K562 (cell line): ENCODE measurements around the gene ITPK1. TPM values are rescaled to one million over a fixed set of nuclear protein-coding genes. Genes with fewer than 3 reads are reported as not detected.

ENCODE experiments used
- CBX8 ChIP-seq: fragments of 200-600 bp; sonication (generic); IDR thresholded peaks from 2 replicates; pipeline ENCODE4 v1.6.1; 2012; ENCODE audit warnings: borderline replicate concordance, mixed run types, low read depth, mild to moderate bottlenecking, moderate library complexity, mixed read lengths, low read length, control low read depth, inconsistent platforms; ENCODE audit not compliant: poor library complexity, severe bottlenecking; ENCODE audit errors: extremely low read depth
- NR2C2 ChIP-seq, 2 experiments: fragments of 200-800 bp in 1 of 2; sonication (Bioruptor generic) in 1 of 2; sonication (generic) in 1 of 2; formaldehyde crosslinking in 1 of 2; IDR thresholded peaks; 2 replicates each; pipeline versions ENCODE4 v1.6.1 to v1.8.0; 2016 to 2022; ENCODE audit warnings: mild to moderate bottlenecking in 1 of 2, missing compliant biosample characterization in 1 of 2, missing genetic modification characterization in 1 of 2, missing genetic modification reagents in 1 of 2
- RBFOX2 ChIP-seq: fragments of 200-400 bp; formaldehyde crosslinking; IDR thresholded peaks from 2 replicates; pipeline ENCODE4 v1.6.1; 2017; ENCODE audit warnings: low read depth, mild to moderate bottlenecking, low read length, moderate library complexity
- SMAD4 ChIP-seq: fragments of 250-450 bp; sonication (Bioruptor Pico); conservative IDR thresholded peaks from 2 replicates; pipeline ENCODE4 v1.8.0; 2021; ENCODE audit warnings: inconsistent platforms, mild to moderate bottlenecking, moderate library complexity
- ZBTB11 ChIP-seq, 3 experiments: fragments of 200-800 bp in 1 of 3; fragments of 250-450 bp in 1 of 3; fragments of 450-650 bp in 1 of 3; sonication (Bioruptor Pico) in 1 of 3; sonication (Bioruptor generic) in 1 of 3; formaldehyde crosslinking in 1 of 3; IDR thresholded peaks; 2 replicates each; pipeline versions ENCODE4 v1.6.1 to v1.8.0; 2016 to 2022; ENCODE audit warnings: mild to moderate bottlenecking in 2 of 3, missing genetic modification characterization in 2 of 3, missing compliant biosample characterization in 1 of 3, moderate library complexity in 1 of 3
- ZFX ChIP-seq: sonication (generic); formaldehyde crosslinking; IDR thresholded peaks from 2 replicates; pipeline ENCODE4 v1.8.0; 2022; ENCODE audit warnings: mild to moderate bottlenecking, missing genetic modification reagents, moderate library complexity
- ZNF253 ChIP-seq: fragments of 250-450 bp; sonication (Bioruptor Pico); conservative IDR thresholded peaks from 2 replicates; pipeline ENCODE4 v1.6.1; 2021; ENCODE audit warnings: mild to moderate bottlenecking
- polyA plus RNA-seq, 8 experiments: library from polyadenylated mRNA; depleted of rRNA in 4 of 8; stranded (reverse) in 5 of 8; unstranded in 3 of 8; fragments of >200 nt; fragmentation: Nextera tagmentation in 2 of 8; fragmentation: Illumina TruSeq in 1 of 8; extraction: Ambion mirVana in 2 of 8; extraction: Trizol in 1 of 8; gene quantifications; 2 replicates each; pipeline versions ENCODE4 v1.2.1 to v1.2.3, GENCODE V29; 2011 to 2014; ENCODE audit warnings: inconsistent platforms in 1 of 8, missing spikeins in 1 of 8
- total RNA-seq, 7 experiments: library from RNA; depleted of rRNA in 6 of 7; stranded (reverse); fragments of >200 nt in 6 of 7; fragmentation: Illumina TruSeq in 2 of 7; extraction: Trizol in 2 of 7; gene quantifications; 2 replicates each; pipeline versions ENCODE4 v1.2.1 to v1.2.3, GENCODE V29; 2011 to 2021; ENCODE audit warnings: low replicate concordance in 1 of 7
- TF ChIP-seq, protein P1 (sequence below), 2 experiments: fragments of 450-650 bp in 1 of 2; sonication (generic) in 1 of 2; formaldehyde crosslinking in 1 of 2; IDR thresholded peaks; 2 replicates each; pipeline versions ENCODE4 v1.7.1 to v1.9.0; 2016 to 2022; ENCODE audit warnings: inconsistent platforms in 1 of 2, mild to moderate bottlenecking in 1 of 2, missing genetic modification reagents in 1 of 2
- TF ChIP-seq, protein P2 (sequence below): sonication (generic); formaldehyde crosslinking; IDR thresholded peaks from 2 replicates; pipeline ENCODE4 v1.8.0; 2022; ENCODE audit warnings: missing genetic modification reagents, mild to moderate bottlenecking, moderate library complexity, borderline replicate concordance

Gene ITPK1
- total and polyA plus RNA-seq, 9 of the 15 experiments (the other 6 are each of a cell fraction or from before 2014, with no cell fraction given): 1.2 to 39.2 (median 23.0) TPM

DNA sequence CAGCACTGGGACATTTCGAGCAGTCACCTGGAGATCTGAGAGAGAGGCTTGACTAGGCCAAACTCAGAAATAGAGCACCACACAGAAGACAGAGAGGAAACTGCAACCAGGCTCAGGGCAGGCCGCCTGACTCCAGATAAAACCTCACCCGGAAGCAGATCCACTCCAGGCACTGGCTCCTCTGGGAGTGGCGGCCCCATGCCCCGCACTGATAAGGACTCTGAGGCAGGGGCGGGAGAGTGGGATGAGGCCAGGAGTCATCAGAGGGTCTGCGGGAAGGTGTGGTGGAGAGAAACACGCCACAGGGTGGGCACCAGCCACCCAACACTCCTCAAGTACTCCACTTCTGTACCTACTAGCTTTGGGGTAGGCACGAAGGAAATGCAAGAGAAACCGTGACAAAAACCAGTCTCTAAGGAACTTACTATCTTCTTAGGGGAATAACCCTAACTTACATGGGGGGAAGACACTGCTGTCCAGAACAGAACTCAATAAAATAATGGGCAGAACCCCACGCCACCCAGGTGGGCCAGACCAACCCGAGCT lies 121.5 kb downstream of the ITPK1 start (continued):
- 0 out of 6 replicates have a peak, but pooled peaks of 1 of the 3 experiments have one; percentile 45 for TF ChIP-seq ZBTB11 (CRISPR knock-in tag; IDR thresholded peaks at IDR 0.05)
- TF ChIP-seq CBX8: no peak
- TF ChIP-seq, protein P1, sequence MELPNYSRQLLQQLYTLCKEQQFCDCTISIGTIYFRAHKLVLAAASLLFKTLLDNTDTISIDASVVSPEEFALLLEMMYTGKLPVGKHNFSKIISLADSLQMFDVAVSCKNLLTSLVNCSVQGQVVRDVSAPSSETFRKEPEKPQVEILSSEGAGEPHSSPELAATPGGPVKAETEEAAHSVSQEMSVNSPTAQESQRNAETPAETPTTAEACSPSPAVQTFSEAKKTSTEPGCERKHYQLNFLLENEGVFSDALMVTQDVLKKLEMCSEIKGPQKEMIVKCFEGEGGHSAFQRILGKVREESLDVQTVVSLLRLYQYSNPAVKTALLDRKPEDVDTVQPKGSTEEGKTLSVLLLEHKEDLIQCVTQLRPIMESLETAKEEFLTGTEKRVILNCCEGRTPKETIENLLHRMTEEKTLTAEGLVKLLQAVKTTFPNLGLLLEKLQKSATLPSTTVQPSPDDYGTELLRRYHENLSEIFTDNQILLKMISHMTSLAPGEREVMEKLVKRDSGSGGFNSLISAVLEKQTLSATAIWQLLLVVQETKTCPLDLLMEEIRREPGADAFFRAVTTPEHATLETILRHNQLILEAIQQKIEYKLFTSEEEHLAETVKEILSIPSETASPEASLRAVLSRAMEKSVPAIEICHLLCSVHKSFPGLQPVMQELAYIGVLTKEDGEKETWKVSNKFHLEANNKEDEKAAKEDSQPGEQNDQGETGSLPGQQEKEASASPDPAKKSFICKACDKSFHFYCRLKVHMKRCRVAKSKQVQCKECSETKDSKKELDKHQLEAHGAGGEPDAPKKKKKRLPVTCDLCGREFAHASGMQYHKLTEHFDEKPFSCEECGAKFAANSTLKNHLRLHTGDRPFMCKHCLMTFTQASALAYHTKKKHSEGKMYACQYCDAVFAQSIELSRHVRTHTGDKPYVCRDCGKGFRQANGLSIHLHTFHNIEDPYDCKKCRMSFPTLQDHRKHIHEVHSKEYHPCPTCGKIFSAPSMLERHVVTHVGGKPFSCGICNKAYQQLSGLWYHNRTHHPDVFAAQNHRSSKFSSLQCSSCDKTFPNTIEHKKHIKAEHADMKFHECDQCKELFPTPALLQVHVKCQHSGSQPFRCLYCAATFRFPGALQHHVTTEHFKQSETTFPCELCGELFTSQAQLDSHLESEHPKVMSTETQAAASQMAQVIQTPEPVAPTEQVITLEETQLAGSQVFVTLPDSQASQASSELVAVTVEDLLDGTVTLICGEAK (IDR thresholded peaks at IDR 0.05): peak; percentile 68
- TF ChIP-seq, protein P1 (CRISPR knock-in tag; IDR thresholded peaks at IDR 0.05): no peak
- peak; percentile 24; the same call in 1 of the 2 replicates for TF ChIP-seq RBFOX2
- TF ChIP-seq ZFX (CRISPR knock-in tag): peak; percentile 56
- 0 out of 2 replicates have a peak, but pooled peaks have one; percentile 49 for TF ChIP-seq SMAD4 (CRISPR knock-in tag)
- no peak for TF ChIP-seq ZNF253 (CRISPR knock-in tag)
- TF ChIP-seq, protein P2, sequence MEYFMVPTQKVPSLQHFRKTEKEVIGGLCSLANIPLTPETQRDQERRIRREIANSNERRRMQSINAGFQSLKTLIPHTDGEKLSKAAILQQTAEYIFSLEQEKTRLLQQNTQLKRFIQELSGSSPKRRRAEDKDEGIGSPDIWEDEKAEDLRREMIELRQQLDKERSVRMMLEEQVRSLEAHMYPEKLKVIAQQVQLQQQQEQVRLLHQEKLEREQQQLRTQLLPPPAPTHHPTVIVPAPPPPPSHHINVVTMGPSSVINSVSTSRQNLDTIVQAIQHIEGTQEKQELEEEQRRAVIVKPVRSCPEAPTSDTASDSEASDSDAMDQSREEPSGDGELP: peak; percentile 44; the same call in 1 of the 2 replicates
- peak; percentile 93 for TF ChIP-seq NR2C2 (CRISPR knock-in tag; IDR thresholded peaks at IDR 0.05)
- peak; percentile 91 for TF ChIP-seq NR2C2 (tag; IDR thresholded peaks at IDR 0.05)
